ENCODE results near the gene SESN3. TPM values are rescaled to one million over a fixed set of nuclear protein-coding genes. Genes with fewer than 3 reads are reported as not detected.
A peak's percentile ranks its signal among the peaks of the same experiment; 100 is the strongest.
"Not testable (repeated sequence)": the region's sequence is repeated elsewhere in the genome, so short reads cannot be mapped to it uniquely, and the experiment has no call there.

The SESN3 gene
- total and polyA plus RNA-seq, 4 donors: 4.0 to 73.3 (median 20.1) TPM

- TF ChIP-seq CTCF (IDR thresholded peaks at IDR 0.05; ENCODE audit: control extremely low read depth, extremely low read depth): no peak
- peak overlapping the region in 1 of 2 donors; percentile 65 for H3K9ac ChIP-seq (ENCODE audit: insufficient read depth in 1 of 2, low read length in 2 of 2)
- H3K9me3 ChIP-seq (ENCODE audit: control insufficient read depth in 4 of 4, insufficient read depth in 3 of 4, low read length in 3 of 4): no peaks in the 10 kb centered on the region
- no peaks in the 10 kb centered on the region for H3K36me3 ChIP-seq (ENCODE audit: control insufficient read depth in 4 of 4, insufficient read depth in 4 of 4, low read length in 4 of 4)
- H3K27ac ChIP-seq (ENCODE audit: low read depth in 1 of 2, low read length in 1 of 2): no peak overlapping the region
- no peak overlapping the region for H3K4me3 ChIP-seq
- ATAC-seq (ENCODE audit: insufficient read depth, low FRiP score) (no peak), DNase-seq (peak in 1 of 3 donors; percentile 57)
- WGBS, 2 donors: 90 to 96% methylated on average over 2 of the region's 2 CpGs
- no peaks in the 10 kb centered on the region for H3K27me3 ChIP-seq (ENCODE audit: control insufficient read depth in 3 of 3, insufficient read depth in 3 of 3, low read length in 2 of 3)
- peaks cover 0 to 39% (median 34%) of the 10 kb centered on the region in 5 donors for H3K4me1 ChIP-seq (ENCODE audit: control insufficient read depth in 5 of 5, insufficient read depth in 5 of 5, low read length in 5 of 5)
Measured at GRCh38 chr11:95253141-95253540, 22.1 kb upstream of the SESN3 start.

- Histone ChIP-seq H3K9me3 (ENCODE audit: control insufficient read depth in 4 of 4, insufficient read depth in 3 of 4, low read length in 3 of 4) (no peaks in the 10 kb centered on the region), H3K27me3 (ENCODE audit: control insufficient read depth in 3 of 3, insufficient read depth in 3 of 3, low read length in 2 of 3) (no peaks in the 10 kb centered on the region), H3K4me1 (ENCODE audit: control insufficient read depth in 5 of 5, insufficient read depth in 5 of 5, low read length in 5 of 5) (peaks cover 0 to 39% (median 34%) of the 10 kb centered on the region in 5 donors), H3K27ac (ENCODE audit: low read depth in 1 of 2, low read length in 1 of 2) (no peak overlapping the region), H3K4me3 (no peak overlapping the region), H3K36me3 (ENCODE audit: control insufficient read depth in 4 of 4, insufficient read depth in 4 of 4, low read length in 4 of 4) (no peaks in the 10 kb centered on the region), H3K9ac (ENCODE audit: insufficient read depth in 1 of 2, low read length in 2 of 2) (peak overlapping the region in 1 of 2 donors; percentile 65)
- DNase-seq (peak in 2 of 3 donors; percentile 33 to 53), ATAC-seq (ENCODE audit: insufficient read depth, low FRiP score) (no peak)
- WGBS, 2 donors: 38 to 61% methylated on average over 1 of the region's 1 CpG
- TF ChIP-seq CTCF (IDR thresholded peaks at IDR 0.05; ENCODE audit: control extremely low read depth, extremely low read depth): no peak
Measured at GRCh38 chr11:95252586-95252985, 21.6 kb upstream of the SESN3 start.

- H3K9ac ChIP-seq (ENCODE audit: insufficient read depth in 1 of 2, low read length in 2 of 2); H3K27ac ChIP-seq (ENCODE audit: low read depth in 1 of 2, low read length in 1 of 2); H3K36me3 ChIP-seq (ENCODE audit: control insufficient read depth in 4 of 4, insufficient read depth in 4 of 4, low read length in 4 of 4); ATAC-seq (ENCODE audit: insufficient read depth, low FRiP score); DNase-seq; H3K4me3 ChIP-seq; H3K9me3 ChIP-seq (ENCODE audit: control insufficient read depth in 4 of 4, insufficient read depth in 3 of 4, low read length in 3 of 4); H3K27me3 ChIP-seq (ENCODE audit: control insufficient read depth in 3 of 3, insufficient read depth in 3 of 3, low read length in 2 of 3): not testable (repeated sequence)
- H3K4me1 ChIP-seq (ENCODE audit: control insufficient read depth in 5 of 5, insufficient read depth in 5 of 5, low read length in 5 of 5): peaks cover 0 to 39% (median 34%) of the 10 kb centered on the region in 5 donors
- 95 to 96% methylated on average over 6 of the region's 6 CpGs for WGBS, 2 donors
Measured at GRCh38 chr11:95251896-95252295, 20.9 kb upstream of the SESN3 start.

- Histone ChIP-seq H3K27me3 (ENCODE audit: control insufficient read depth in 3 of 3, insufficient read depth in 3 of 3, low read length in 2 of 3) (no peaks in the 10 kb centered on the region), H3K9me3 (ENCODE audit: control insufficient read depth in 4 of 4, insufficient read depth in 3 of 4, low read length in 3 of 4) (no peaks in the 10 kb centered on the region), H3K4me1 (ENCODE audit: control insufficient read depth in 5 of 5, insufficient read depth in 5 of 5, low read length in 5 of 5) (peaks cover 0 to 24% (median 14%) of the 10 kb centered on the region in 5 donors), H3K36me3 (ENCODE audit: control insufficient read depth in 4 of 4, insufficient read depth in 4 of 4, low read length in 4 of 4) (no peaks in the 10 kb centered on the region), H3K4me3 (no peak overlapping the region), H3K27ac (ENCODE audit: low read depth in 1 of 2, low read length in 1 of 2) (no peak overlapping the region), H3K9ac (ENCODE audit: insufficient read depth in 1 of 2, low read length in 2 of 2) (no peak overlapping the region)
- WGBS, 2 donors: 81 to 82% methylated on average over 4 of the region's 4 CpGs
- no peak for TF ChIP-seq CTCF (IDR thresholded peaks at IDR 0.05; ENCODE audit: control extremely low read depth, extremely low read depth)
- ATAC-seq (ENCODE audit: insufficient read depth, low FRiP score): no peak
- DNase-seq: no peak
Measured at GRCh38 chr11:95248666-95249467, 17.9 kb upstream of the SESN3 start.

Measured in lung (tissue), 12 donors.